Coronary artery (tissue), 2 donors: ENCODE measurements around the gene ANO1.

ENCODE experiments used
- DNase-seq: peaks from one replicate; pipeline ENCODE4 v3.0.0-alpha.2; 2017; ENCODE audit warnings: low spot score
- H3K27ac ChIP-seq, 2 donors: fragments of 200-600 bp; sonication (generic); one replicate each; pipeline ENCODE4 v1.5.1; 2016 to 2019
- H3K4me3 ChIP-seq: fragments of 200-600 bp; sonication (generic); 2 replicates; pipeline ENCODE4 v1.5.1; 2016; ENCODE audit warnings: mild to moderate bottlenecking, moderate library complexity
- CTCF ChIP-seq: fragments of 200-600 bp; sonication (generic); IDR thresholded peaks from one replicate; pipeline ENCODE4 v1.5.1; 2019; ENCODE audit warnings: antibody characterized with exemption

Gene ANO1

GRCh38 chr11:70072861-70073755 is 5.0 kb upstream of the ANO1 start:
- no peak for TF ChIP-seq CTCF
- Histone ChIP-seq H3K27ac (no peak overlapping the region), H3K4me3 (no peak overlapping the region)
- peak; percentile 67 for DNase-seq

DNA sequence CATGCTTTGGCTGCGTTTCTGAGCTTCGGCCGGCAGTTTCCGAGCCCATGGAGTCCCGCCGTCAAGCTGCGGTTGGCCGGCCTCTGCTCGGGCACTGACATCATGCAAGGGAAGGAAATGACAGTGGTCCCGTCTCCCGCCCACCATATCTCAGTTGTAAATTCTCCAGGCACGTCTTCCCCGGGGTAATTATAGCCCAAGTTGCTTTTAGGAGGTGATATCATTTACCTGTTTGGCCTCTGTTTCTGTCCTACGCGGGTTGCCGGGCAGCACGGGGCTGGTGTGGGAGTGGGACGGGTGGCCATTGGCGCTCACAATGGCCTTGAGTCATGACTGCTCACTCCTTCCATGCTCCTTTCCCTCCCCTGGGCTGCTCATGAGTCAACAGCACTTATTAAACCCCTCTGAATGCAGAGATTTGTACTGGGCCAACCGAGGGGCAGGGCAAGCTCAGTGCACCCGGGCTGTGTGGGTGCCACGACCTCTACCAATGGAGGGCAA is 4.2 kb upstream of the ANO1 start:
- DNase-seq, result peak; percentile 62
- TF ChIP-seq CTCF, result no peak
- H3K4me3 ChIP-seq, result no peak overlapping the region
- H3K27ac ChIP-seq, result peak overlapping the region in 1 of 2 donors; percentile 10

GRCh38 chr11:70074746-70075145 is 3.4 kb upstream of the ANO1 start:
- Histone ChIP-seq H3K27ac (no peak overlapping the region), H3K4me3 (no peak overlapping the region)
- no peak for TF ChIP-seq CTCF
- DNase-seq, result peak; percentile 67

GRCh38 chr11:70075836-70076235 is 2.3 kb upstream of the ANO1 start:
- no peak overlapping the region for H3K4me3 ChIP-seq

GRCh38 chr11:70076461-70076931 is 1.6 kb upstream of the ANO1 start:
- Histone ChIP-seq H3K27ac (peak overlapping the region; percentile 4 to 90), H3K4me3 (no peak overlapping the region)
- TF ChIP-seq CTCF, result no peak
- peak; percentile 66 for DNase-seq

More at GRCh38 chr11:70075836-70076235, 2.3 kb upstream of the ANO1 start:
- DNase-seq, result peak; percentile 67
- no peak for TF ChIP-seq CTCF
- H3K27ac ChIP-seq, result peak overlapping the region; percentile 4 to 90

DNA sequence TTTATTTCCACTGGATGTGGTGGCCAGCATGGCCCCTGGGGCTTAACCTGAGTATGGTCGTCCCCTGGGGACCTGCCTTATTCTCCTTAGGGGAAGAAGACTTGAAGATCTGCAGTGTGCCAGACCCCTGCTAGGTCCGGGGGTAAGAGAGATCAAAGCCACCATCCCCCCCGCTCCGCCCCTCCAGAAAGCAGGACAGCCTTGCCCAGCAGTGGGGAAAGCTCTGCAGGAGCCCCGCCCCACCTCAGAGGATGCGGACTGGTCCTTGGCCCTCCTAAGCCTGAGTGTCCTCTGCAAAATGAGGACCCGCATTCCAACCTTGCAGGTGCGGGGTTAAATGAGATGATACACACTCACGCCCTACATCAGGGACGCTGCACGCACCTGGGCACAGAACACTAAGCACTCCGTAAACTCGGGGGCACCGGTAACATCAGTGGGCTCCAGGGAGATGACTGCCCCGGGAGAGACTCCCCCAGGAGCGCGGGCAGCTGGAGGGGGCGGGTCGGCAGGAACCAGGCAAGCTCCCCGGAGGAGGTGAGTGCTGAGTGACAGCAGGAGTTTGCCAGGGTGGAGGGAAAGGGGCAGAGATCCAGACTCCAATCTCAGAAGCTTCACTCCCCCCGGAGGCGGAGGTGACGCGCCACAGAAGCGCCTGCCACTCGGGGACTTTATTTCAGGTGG is 564 bp upstream of the ANO1 start:
- Histone ChIP-seq H3K4me3 (peak overlapping the region; percentile 80), H3K27ac (peak overlapping the region; percentile 39 to 90)
- TF ChIP-seq CTCF, result no peak
- DNase-seq, result no peak
